HG02981 (cell line): ENCODE measurements around the gene BTG4.

ENCODE experiments used
- ATAC-seq: cut with Tn5 transposase; IDR thresholded peaks from one replicate; pipeline ENCODE4 v1.9.1; 2021; ENCODE audit warnings: mild to moderate bottlenecking, moderate library complexity; ENCODE audit not compliant: unreplicated experiment

BTG4 gene

GRCh38 chr11:111512296-111513239, at the start of gene BTG4:
BTG4 (minus strand) TSS chr11:111512386; CDS start chr11:111498776, 13,610 bp downstream.
- ATAC-seq: no peak

- no peak for ATAC-seq
These were observed 49.7 kb upstream of the BTG4 start for GRCh38 chr11:111561791-111562325.

- ATAC-seq: no peak
These were observed 49.1 kb upstream of the BTG4 start for GRCh38 chr11:111561306-111561705.

GRCh38 chr11:111560800-111561199, 48.6 kb upstream of the BTG4 start:
- ATAC-seq: no peak

- no peak for ATAC-seq
These were observed 47.7 kb upstream of the BTG4 start for GRCh38 chr11:111559800-111560464.

- ATAC-seq: no peak
These were observed 45.4 kb upstream of the BTG4 start for GRCh38 chr11:111557425-111558111.

- no peak for ATAC-seq
These were observed 43.1 kb upstream of the BTG4 start for GRCh38 chr11:111555255-111555654.

- no peak for ATAC-seq
These were observed 42.3 kb upstream of the BTG4 start for GRCh38 chr11:111554532-111554931.

- ATAC-seq: no peak
These were observed 38.1 kb upstream of the BTG4 start for GRCh38 chr11:111550258-111550657.

GRCh38 chr11:111549869-111550203, 37.6 kb upstream of the BTG4 start:
- no peak for ATAC-seq

GRCh38 chr11:111549196-111549868, 37.1 kb upstream of the BTG4 start:
- no peak for ATAC-seq

- no peak for ATAC-seq
These were observed 36.3 kb upstream of the BTG4 start for GRCh38 chr11:111548525-111548924.

- ATAC-seq: no peak
These were observed 30.6 kb upstream of the BTG4 start for GRCh38 chr11:111542606-111543275.

GRCh38 chr11:111541254-111542061, 29.3 kb upstream of the BTG4 start:
- no peak for ATAC-seq

- no peak for ATAC-seq
These were observed 28.7 kb upstream of the BTG4 start for GRCh38 chr11:111540937-111541253.

GRCh38 chr11:111540114-111540936, 28.1 kb upstream of the BTG4 start, which contains the start of gene LAYN:
LAYN (plus strand) TSS chr11:111540720; CDS start chr11:111540844, 124 bp downstream.
- ATAC-seq: no peak

- ATAC-seq: no peak
These were observed 27.4 kb upstream of the BTG4 start for GRCh38 chr11:111539426-111540113.
